Left ventricle myocardium superior (tissue), 1 donor: ENCODE results near the gene JAM2. TPM values are rescaled to one million over a fixed set of nuclear protein-coding genes. Genes with fewer than 3 reads are reported as not detected.
A peak's percentile ranks its signal among the peaks of the same experiment; 100 is the strongest.
"Not testable (repeated sequence)": the region's sequence is repeated elsewhere in the genome, so short reads cannot be mapped to it uniquely, and the experiment has no call there.

Experiments
- ATAC-seq: fragments of 200-7000 bp; cut with Tn5 transposase; one replicate; pipeline ENCODE4 v1.9.1; 2020; ENCODE audit warnings: mild to moderate bottlenecking, moderate library complexity
- DNase-seq: peaks from one replicate; pipeline ENCODE4 v3.0.0-alpha.2; 2020
- intact Hi-C: fragments of 100-400 bp; cut with micrococcal nuclease; formaldehyde crosslinking; loops from one replicate; pipeline ENCODE4 v1.11.0; 2022
- total RNA-seq: library from RNA; stranded (reverse); fragmentation: NEBNext Ultra II Directional; extraction: Animal tissue kit (Norgen Biotek cat#: 25700); gene quantifications from one replicate; pipeline ENCODE4 v1.2.1, GENCODE V29; 2021
- donor health status: DM: no; HTN: yes; CAD: no; lungs with severe emphysema.

The JAM2 gene
- total RNA-seq, 1 donor from 2014 or later, result 42.6 TPM

- peak; percentile 62 for DNase-seq
- intact Hi-C loops, result no loop called here
- peak; percentile 61 for ATAC-seq
Observed at GRCh38 chr21:25640202-25640942, 1.3 kb downstream of the JAM2 start.

GRCh38 chr21:25640943-25641292, 1.9 kb downstream of the JAM2 start:
- ATAC-seq (no peak), DNase-seq (no peak)
- intact Hi-C loops, result no loop called here

GRCh38 chr21:25643486-25643885, 4.4 kb downstream of the JAM2 start:
- DNase-seq (no peak), ATAC-seq (no peak)
- intact Hi-C loops, result no loop called here

- intact Hi-C loops, result no loop called here
- ATAC-seq, result no peak
- DNase-seq, result no peak
Observed at GRCh38 chr21:25646474-25646873, 7.4 kb downstream of the JAM2 start.

GRCh38 chr21:25647647-25648046, 8.6 kb downstream of the JAM2 start:
- DNase-seq (no peak), ATAC-seq (no peak)
- intact Hi-C loops, result no loop called here

- intact Hi-C loops, result no loop called here
- DNase-seq (no peak), ATAC-seq (no peak)
Observed at GRCh38 chr21:25649146-25649545, 10.1 kb downstream of the JAM2 start.

GRCh38 chr21:25656412-25656811, 17.4 kb downstream of the JAM2 start:
- DNase-seq (no peak), ATAC-seq (no peak)
- intact Hi-C loops, result no loop called here

GRCh38 chr21:25657140-25657539, 18.1 kb downstream of the JAM2 start:
- DNase-seq, result no peak
- intact Hi-C loops, result no loop called here
- no peak for ATAC-seq

GRCh38 chr21:25658427-25659035, 19.5 kb downstream of the JAM2 start:
- intact Hi-C loops, result no loop called here
- DNase-seq (no peak), ATAC-seq (no peak)

- ATAC-seq (no peak), DNase-seq (no peak)
- intact Hi-C loops, result no loop called here
Observed at GRCh38 chr21:25660233-25660632, 21.2 kb downstream of the JAM2 start.

- peak; percentile 94 for ATAC-seq
- peak; percentile 48 for DNase-seq
- intact Hi-C loops, result no loop called here
Observed at GRCh38 chr21:25664491-25664931, 25.5 kb downstream of the JAM2 start.

GRCh38 chr21:25670726-25671125, 31.7 kb downstream of the JAM2 start:
- DNase-seq, result no peak
- ATAC-seq, result peak; percentile 80
- intact Hi-C loops, result no loop called here

GRCh38 chr21:25676451-25676850, 37.4 kb downstream of the JAM2 start:
- intact Hi-C loops, result no loop called here
- ATAC-seq (no peak), DNase-seq (no peak)

GRCh38 chr21:25682382-25682781, 43.3 kb downstream of the JAM2 start:
- DNase-seq, result no peak
- intact Hi-C loops, result no loop called here
- ATAC-seq, result no peak

- DNase-seq, result no peak
- intact Hi-C loops, result no loop called here
- ATAC-seq, result peak; percentile 17
Observed at GRCh38 chr21:25687787-25688186, 48.7 kb downstream of the JAM2 start.

GRCh38 chr21:25688275-25689155, 49.5 kb downstream of the JAM2 start:
- peak; percentile 48 for ATAC-seq
- no peak for DNase-seq
- intact Hi-C loops, result no loop called here

GRCh38 chr21:25689226-25689625, 50.2 kb downstream of the JAM2 start:
- ATAC-seq (no peak), DNase-seq (no peak)
- intact Hi-C loops, result no loop called here

- peak; percentile 38 for DNase-seq
- intact Hi-C loops, result no loop called here
- ATAC-seq, result no peak
Observed at GRCh38 chr21:25691976-25692375, 52.9 kb downstream of the JAM2 start.

GRCh38 chr21:25695461-25695860, 56.4 kb downstream of the JAM2 start:
- DNase-seq, intact Hi-C loops, ATAC-seq: not testable (repeated sequence)

- DNase-seq, result no peak
- ATAC-seq, result no peak
- intact Hi-C loops, result no loop called here
Observed at GRCh38 chr21:25700741-25701140, 61.7 kb downstream of the JAM2 start.
